HG02884 (cell line): ENCODE measurements around the gene MGAT4A.

Experiments
- ATAC-seq: cut with Tn5 transposase; IDR thresholded peaks from one replicate; pipeline ENCODE4 v1.9.1; 2021; ENCODE audit warnings: mild to moderate bottlenecking, moderate library complexity; ENCODE audit not compliant: unreplicated experiment

Gene MGAT4A

GRCh38 chr2:98731041-98731893 is at the start of gene MGAT4A:
Gene MGAT4A, minus strand, starts transcription at chr2:98731132. Its CDS starts 4,800 bp downstream, at chr2:98726332.
- ATAC-seq, result peak; percentile 66

- no peak for ATAC-seq
Observed at GRCh38 chr2:98778741-98779483, 48.0 kb upstream of the MGAT4A start.

GRCh38 chr2:98778151-98778550 is 47.2 kb upstream of the MGAT4A start:
- no peak for ATAC-seq

GRCh38 chr2:98777710-98778109 is 46.8 kb upstream of the MGAT4A start:
- no peak for ATAC-seq

GRCh38 chr2:98777076-98777475 is 46.1 kb upstream of the MGAT4A start:
- no peak for ATAC-seq

- ATAC-seq, result no peak
Observed at GRCh38 chr2:98776136-98776535, 45.2 kb upstream of the MGAT4A start.

GRCh38 chr2:98775146-98775986 is 44.4 kb upstream of the MGAT4A start:
- ATAC-seq, result no peak

GRCh38 chr2:98773907-98774306 is 43.0 kb upstream of the MGAT4A start:
- ATAC-seq, result no peak

- ATAC-seq, result no peak
Observed at GRCh38 chr2:98773169-98773568, 42.2 kb upstream of the MGAT4A start.

- ATAC-seq, result no peak
Observed at GRCh38 chr2:98772536-98772935, 41.6 kb upstream of the MGAT4A start.

GRCh38 chr2:98771721-98772524 is 41.0 kb upstream of the MGAT4A start:
- ATAC-seq, result no peak

- no peak for ATAC-seq
Observed at GRCh38 chr2:98771264-98771663, 40.3 kb upstream of the MGAT4A start.

GRCh38 chr2:98769784-98770183 is 38.9 kb upstream of the MGAT4A start:
- no peak for ATAC-seq

GRCh38 chr2:98769114-98769476 is 38.2 kb upstream of the MGAT4A start:
- ATAC-seq, result no peak

GRCh38 chr2:98768384-98769113 is 37.6 kb upstream of the MGAT4A start:
- ATAC-seq, result no peak

GRCh38 chr2:98764499-98764898 is 33.6 kb upstream of the MGAT4A start:
- ATAC-seq, result no peak

GRCh38 chr2:98763209-98763951 is 32.4 kb upstream of the MGAT4A start:
- no peak for ATAC-seq

- no peak for ATAC-seq
Observed at GRCh38 chr2:98761909-98762308, 31.0 kb upstream of the MGAT4A start.

GRCh38 chr2:98761267-98761781 is 30.4 kb upstream of the MGAT4A start:
- ATAC-seq, result no peak
